Activated CD8-positive, alpha-beta memory T cell treated with anti-CD3 and anti-CD28 coated beads for 24 hours (primary cell): ENCODE measurements around the gene PCBP3.
"Not testable (repeated sequence)": the region's sequence is repeated elsewhere in the genome, so short reads cannot be mapped to it uniquely, and the experiment has no call there.

ENCODE experiments used
- DNase-seq: peaks from one replicate; pipeline ENCODE4 v3.0.0-alpha.2; 2020

Gene PCBP3

GRCh38 chr21:45636459-45636858, 7.1 kb upstream of the PCBP3 start:
- DNase-seq: no peak

DNA sequence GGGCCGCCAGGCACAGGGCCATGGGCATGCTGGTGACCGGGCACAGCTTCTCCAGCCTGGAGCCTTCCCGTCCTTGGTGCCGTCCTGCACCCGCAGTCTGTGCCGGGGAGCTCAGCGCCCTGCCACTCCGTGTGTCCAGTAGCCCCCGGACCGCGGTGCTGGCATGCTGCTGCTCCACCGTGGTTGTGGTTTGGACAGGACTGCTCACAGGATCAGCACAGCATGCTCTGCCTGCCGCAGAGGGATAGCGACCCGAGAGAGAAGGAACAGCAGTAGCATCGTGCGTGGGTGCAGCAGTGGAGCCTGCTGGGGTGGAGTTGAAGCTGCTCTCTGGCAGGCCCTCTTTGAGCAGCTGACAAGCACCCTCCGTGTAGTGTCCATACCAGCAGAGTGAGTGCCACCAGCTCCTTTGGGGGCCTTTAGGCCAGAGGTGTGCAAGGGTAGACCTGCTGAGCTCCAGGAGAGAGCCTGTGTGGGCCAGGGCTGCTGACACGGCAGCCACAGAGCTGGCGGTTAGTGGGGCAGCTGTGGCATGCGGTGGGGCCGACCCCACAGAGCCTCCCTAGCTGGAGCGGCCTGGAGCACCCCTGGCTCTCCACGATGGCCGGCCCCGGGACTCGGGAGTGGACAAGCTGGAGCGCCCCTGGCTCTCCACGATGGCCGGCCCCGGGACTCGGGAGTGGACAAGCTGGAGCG, 6.4 kb upstream of the PCBP3 start:
- no peak for DNase-seq

- no peak for DNase-seq
Measured at GRCh38 chr21:45637883-45638282, 5.6 kb upstream of the PCBP3 start.

- no peak for DNase-seq
Measured at GRCh38 chr21:45638707-45639106, 4.8 kb upstream of the PCBP3 start.

DNA sequence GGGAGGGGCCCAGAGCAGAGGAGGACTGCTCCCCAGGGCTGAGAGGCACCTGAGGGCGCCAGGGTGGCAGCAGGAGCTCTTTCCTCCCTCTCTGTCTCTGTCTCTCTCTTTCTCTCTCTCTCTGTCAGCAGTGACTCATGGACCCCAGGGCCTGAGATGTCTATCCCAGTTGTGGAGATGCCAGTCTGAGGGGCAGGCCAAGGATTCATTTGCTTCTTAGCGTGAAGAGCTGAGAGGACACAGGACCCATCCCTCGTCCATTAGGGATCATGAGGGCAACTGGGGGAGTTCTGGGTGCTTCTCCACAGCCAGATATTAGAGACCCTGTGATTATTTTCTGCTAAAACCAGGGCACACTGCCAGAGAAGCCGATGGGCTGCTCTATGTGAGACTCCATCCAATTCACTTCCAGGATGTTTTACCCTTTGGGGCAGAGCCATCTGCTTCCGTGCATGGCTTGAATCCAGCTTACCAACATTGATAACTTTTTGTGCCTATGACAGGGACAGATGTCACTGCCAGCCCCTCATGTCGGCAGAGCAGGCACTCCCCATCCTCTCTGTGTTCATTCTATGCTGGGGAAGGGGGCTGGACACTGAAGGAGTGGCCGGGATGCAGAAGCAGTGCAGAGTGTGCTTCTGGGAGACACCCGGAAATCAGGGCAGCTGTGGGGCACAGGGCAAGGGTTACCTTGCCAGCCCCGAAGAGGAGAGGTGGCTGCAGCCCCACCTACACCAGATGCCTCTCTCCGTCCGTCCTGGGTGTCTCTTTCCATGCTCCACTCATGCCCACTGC, 4.1 kb upstream of the PCBP3 start:
- no peak for DNase-seq

GRCh38 chr21:45640001-45640887, 3.3 kb upstream of the PCBP3 start:
- DNase-seq: no peak

DNA sequence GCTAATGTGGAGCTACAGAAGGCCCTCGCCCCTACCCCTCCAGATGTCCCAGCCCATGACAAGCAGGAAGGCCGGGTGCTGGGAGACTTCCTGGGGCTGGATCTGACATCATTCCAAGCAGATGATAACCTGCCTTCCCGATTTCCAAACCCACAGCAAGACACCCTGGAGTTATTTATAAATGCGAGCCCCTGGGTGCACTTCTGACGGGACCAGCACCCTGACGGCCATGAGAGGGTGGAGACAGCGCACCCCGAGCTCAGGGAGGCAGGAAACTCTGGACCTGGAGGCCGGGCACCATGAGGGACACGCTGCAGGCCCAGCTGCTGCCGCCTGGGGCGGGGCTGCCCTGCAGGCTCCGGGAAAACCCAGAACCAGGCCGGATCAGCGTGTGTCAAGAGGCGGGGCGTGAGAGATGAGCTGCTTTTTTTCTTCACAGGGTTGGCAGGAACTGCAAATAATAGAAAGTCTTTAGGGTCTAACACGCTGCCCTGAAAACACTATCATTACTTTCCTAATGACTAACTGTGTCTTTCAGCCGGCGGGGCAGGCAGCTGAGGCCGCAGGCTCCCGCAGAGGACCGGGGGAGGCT, 2.5 kb upstream of the PCBP3 start:
- DNase-seq: no peak

DNA sequence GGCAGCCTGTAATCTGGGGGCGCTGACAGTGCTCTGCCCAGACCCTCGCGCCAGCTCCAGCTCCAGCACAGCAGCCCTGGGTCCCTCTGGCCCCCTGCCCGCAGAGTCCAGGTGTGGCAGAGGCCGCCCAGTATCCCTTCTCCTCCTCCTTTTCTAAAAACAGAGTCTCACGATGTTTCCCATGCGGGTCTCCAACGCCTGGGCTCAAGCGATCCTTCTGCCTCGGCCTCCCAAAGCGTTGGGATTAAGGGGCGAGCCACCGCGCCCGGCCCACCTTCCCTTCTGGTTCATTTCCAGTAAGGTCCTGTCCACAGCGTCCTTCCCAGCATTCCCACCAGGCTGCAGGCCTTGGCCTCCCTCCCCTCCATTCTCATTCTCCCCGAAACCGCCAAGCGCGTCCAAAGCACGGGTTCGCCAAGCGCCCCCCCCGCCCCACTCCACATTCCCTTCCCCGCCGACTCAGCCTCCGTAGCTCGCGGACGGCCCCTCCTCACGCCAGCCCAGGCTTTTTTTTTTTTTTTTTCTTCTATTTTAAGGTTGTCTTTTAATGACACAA, 2.0 kb upstream of the PCBP3 start:
- DNase-seq: no peak

DNA sequence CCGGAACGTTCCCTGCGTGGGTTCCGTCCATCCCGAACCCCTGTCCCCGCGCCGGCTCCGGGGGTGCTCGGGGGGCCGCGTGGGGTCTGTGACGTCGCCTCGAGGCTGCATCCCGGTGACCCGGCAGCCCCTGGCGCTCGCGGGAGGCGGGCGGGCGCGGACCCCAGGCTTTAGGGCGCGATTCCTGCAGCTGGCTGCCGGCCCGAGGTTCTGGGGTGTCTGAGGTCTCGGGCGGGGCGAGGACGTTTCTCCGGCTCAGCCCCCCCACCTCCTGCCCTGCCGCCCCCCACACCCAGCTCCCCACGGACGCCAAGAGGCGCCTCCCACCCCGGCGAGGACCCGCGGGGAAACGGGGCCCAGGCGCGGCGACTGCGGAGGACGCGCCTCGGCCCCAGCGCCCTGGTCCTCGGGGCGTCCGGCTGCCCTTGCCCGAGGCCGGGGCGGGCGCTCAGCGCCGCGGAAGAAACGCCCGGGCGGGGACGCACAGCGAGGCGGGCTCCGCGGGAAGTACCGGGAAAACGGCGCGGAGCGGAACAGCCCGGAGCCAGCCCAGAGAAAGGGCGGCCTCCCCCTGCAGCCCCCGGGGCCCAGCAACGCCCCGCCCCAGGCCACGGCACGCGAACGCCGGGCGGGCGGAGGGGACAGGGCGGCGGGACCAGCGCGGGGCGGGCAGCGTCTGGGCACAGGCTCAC, 1.3 kb upstream of the PCBP3 start:
- DNase-seq: no peak

GRCh38 chr21:45644041-45644906, 749 bp downstream of the PCBP3 start:
- DNase-seq: no peak

DNA sequence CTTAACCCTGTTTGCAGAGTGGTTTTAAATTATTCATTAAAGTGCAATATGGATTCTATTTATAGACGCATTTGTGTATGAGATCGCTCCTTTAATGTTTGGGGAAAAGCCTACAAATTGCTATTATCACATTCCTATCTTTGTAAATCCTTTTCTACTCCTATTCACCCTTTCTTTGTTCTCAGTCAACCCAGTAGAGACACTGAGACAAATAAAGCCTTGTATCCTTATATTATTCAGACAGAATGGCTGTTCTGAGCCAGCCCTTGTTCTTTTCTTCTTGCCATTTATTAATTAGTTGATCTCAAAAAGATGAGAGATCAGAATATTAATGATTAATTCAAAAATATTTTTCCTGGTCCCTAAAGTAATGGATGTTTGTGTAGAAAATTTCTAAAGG, 8.4 kb downstream of the PCBP3 start:
- no peak for DNase-seq

GRCh38 chr21:45655124-45655523, 11.6 kb downstream of the PCBP3 start:
- no peak for DNase-seq

GRCh38 chr21:45656114-45656513, 12.6 kb downstream of the PCBP3 start:
- DNase-seq: not testable (repeated sequence)

DNA sequence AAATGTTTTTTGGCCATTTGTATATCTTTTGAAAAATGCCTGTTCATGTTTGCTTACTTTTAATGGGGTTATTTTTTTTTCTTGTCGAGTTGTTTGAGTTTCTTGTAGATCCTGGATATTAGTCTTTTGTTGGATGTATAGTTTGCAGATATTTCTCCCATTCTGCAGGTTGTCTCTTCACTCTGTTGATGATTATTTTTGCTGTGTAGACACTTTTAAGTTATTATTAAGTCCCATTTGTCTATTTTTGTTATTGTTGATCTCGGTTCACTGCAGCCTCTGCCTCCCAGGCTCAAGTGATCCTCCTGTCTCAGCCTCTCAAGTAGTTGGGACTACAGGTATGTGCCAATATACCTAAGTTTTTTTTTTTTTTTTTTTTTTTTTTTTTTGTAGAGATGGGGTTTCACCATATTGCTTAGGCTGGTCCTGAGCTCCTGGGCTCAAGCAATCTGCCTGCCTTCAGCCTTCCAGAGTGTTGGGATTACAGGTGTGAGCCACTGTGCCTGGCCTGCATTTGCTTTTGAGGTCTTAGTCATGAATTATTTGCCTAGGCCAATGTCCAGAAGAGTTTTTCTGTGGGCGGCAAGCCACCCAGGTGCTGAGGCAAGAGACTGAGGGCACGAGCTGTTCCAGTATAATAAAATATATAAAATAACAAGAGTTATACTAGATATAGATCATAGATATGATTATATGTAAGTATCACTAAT, 18.5 kb downstream of the PCBP3 start:
- DNase-seq: not testable (repeated sequence)

GRCh38 chr21:45662623-45663245, 19.2 kb downstream of the PCBP3 start:
- not testable (repeated sequence) for DNase-seq

DNA sequence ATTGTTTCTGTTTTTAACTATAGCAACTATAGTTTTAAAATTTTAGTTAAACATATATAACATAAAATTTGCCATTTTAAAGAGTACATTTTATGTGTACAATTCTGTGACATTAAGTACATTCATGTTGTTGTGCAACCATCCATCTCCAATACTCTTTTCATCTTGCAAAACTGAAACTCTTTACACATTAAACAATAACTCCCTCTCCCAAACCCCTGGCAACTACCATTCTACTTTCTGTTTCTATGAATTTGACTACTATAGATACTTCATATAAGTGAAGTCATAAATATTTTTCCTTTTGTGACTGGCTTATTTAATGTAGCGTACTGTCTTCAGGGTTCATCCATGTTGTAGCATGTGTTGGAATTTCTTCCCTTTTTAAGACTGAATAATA, 25.9 kb downstream of the PCBP3 start:
- DNase-seq: no peak

DNA sequence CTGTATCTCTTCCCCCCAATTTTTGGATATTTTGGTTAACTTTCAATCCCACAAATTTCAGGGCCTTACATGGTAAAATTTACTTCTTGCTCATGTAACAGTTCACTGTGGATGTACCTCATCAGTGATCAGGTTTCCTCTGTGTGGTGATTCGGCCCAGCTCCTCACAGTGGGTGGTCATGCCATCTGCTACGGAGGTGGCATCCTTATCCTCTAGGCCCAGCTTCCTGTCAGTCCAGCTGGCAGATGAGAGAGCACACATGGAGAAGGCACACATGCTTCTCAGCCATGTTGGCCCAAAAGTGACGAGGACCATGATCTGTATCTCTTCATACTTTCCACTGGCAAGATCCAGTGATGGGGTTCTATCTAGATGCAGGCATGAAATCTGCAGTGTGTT, 27.2 kb downstream of the PCBP3 start:
- DNase-seq: no peak

DNA sequence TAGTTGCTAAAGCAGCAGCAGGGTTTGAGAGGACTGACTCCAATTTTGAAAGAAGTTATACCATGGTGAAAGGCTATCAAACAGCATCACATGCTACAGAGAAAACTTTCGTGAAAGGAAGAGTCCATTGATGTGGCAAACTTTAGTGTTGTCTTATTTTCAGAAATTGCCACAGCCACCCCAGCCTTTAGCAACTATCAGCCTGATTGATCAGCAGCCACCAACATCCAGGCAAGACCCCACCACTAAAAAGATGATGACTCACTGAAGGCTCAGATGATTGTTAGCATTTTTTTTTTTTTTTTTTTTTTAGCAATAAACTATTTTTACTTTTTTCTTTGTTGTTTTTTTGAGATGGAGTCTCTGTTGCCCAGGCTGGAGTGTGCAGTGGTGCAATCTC, 35.3 kb downstream of the PCBP3 start:
- not testable (repeated sequence) for DNase-seq

- no peak for DNase-seq
Measured at GRCh38 chr21:45680215-45680614, 36.7 kb downstream of the PCBP3 start.

GRCh38 chr21:45695086-45695485, 51.6 kb downstream of the PCBP3 start:
- DNase-seq: no peak
